GM19023 (cell line): ENCODE results near the gene TBC1D17.
A peak's percentile ranks its signal among the peaks of the same experiment; 100 is the strongest.

Experiments
- ATAC-seq: cut with Tn5 transposase; IDR thresholded peaks from one replicate; pipeline ENCODE4 v1.9.1; 2021; ENCODE audit warnings: mild to moderate bottlenecking, moderate library complexity; ENCODE audit not compliant: unreplicated experiment

TBC1D17 gene

DNA sequence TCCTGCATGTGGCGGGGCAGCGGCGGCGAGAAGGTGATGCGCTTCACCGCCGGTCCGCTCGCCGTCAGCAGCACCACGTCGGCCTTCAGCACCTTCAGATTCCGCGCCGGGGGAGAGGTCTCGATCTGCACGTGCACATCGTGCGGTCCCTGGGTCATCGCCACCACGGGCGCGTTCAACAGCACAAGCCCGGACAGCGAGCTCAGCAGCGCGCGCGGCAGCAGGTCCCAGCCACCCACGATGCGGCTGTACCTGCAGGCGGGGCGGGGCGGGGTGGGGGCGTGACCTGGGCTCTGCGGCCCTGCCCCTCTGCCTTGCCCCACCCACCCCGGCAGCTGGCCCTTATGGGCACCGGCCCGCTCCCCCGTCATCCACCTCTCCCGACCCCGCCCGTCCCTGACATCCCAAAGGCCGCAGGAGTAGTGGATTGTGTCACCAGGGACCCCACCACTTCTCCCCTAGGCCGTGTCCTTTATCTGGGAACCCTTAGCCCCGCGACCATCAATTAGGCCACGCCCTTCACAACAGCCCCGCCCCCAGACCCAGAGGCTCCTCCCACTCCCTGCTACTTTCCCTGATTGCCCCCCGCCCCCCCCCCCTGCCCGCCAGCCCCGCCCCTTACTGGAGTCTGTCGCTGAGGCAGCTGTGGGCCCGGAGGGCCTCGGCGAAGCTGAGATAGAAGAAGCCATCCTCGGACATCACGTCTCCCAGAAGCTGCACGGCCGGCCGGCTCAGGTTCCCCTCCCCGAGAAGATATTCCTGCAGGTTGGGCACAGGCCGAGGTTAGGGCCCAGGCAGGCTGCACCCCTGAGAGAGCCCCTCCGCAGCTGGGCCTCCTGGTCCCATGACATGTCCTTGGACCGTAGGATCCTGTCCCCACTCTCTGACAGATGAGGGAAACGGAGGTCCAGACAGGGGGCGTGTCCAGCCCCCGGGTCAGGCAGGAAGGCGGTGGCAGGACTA, 13.1 kb downstream of the TBC1D17 start:
- no peak for ATAC-seq

DNA sequence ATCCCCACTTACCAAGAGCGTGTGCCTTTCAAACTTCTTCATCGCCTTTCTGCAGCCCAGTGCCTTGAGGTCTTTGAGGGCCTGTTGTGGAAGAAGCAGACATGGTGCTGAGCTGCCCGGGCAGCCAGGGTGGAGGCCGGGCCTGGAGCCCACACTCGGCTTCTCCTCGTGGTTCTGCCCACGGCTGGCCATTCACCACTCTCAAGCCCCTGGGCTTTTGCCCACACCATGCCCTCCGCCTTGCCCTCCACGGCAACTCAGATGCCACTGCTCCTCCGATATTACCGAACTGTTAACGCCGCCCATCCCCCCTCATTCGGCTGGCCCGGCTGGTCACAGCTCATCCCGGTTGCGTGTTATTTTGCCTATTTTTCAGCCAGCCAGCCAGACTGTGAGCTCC, 13.9 kb downstream of the TBC1D17 start:
- ATAC-seq = no peak

DNA sequence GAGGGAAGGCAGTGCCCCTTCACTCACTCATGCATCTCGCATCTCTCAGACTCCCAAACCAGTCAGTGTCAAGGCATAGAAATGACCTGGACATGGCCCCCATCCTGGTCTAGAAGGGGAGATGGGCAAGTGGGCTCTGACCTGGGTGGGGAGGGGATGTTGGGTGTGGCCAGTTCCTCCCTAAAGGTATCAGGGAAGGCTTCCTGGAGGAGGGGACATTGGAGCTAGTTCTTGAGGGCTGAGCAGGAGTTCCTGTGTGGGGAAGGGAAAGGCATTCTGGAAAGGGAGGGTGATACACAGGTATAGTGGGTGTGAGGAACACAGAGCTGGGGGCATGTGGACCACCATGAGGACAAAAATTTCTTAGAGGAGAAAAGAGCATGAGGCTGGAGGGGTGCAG, 15.2 kb downstream of the TBC1D17 start:
- ATAC-seq = no peak

DNA sequence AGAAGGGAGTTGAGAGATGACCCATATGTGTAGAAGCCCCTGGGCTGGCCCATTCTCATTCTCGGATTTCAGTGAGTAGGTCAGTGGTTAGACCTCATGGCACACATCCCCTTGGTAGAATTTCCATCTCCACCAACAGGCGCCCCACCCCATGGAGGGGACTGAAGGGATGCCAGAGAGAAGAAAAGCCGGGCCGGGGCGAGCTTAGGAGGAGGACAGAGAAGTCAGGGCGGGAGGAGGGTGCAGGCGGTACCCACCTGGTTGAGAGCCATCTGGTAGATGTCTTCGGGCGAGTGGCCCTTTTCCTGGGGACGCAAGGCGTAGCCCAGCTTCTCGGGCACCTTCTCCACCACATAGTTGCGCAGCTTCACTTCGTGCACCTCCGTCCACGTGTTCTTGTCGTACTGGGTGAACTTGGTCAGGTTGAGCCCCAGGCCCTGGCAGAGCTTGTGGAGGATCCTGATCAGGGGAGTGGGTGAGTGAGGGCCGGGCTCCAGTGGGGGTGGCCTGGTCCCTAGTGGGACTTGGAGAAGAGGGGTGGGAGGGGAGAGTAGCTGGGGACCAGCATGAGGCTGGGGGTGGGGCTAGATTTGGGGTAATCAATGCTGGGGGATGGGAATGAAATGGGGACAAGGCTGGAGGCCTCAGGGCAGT, 16.6 kb downstream of the TBC1D17 start:
- no peak for ATAC-seq

DNA sequence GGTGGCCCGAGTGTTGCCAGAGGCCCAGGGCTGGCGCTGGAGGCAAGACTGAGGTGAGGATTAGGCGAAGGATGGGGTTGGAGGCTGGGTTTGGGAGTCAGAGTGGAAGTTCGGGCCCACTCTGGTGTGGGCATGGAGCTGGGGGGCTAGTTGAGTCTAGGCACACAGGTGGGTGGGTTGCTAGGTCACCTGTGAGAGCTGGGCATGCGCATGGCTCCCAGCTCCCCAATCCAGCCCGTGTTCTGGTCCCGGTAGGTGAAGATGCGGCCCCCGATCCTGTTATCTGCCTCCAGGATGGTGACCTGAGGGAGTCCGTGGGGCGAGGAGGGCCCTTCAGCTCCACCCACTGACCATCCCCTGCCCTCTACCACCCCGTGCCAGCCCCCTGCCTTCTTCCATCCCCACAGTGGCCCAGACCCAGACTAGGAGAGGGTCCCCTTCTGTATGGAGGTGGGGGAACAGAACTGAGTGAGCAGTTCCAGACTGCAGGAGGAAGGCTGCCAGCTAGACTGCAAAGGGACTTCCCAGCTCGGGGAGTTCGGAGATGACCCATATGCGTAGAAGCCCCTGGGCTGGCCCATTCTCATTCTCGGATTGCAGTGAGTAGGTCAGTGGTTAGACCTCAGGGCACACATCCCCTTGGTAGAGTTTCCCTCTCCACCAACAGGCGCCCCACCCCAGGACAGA, 17.5 kb downstream of the TBC1D17 start:
- no peak for ATAC-seq

DNA sequence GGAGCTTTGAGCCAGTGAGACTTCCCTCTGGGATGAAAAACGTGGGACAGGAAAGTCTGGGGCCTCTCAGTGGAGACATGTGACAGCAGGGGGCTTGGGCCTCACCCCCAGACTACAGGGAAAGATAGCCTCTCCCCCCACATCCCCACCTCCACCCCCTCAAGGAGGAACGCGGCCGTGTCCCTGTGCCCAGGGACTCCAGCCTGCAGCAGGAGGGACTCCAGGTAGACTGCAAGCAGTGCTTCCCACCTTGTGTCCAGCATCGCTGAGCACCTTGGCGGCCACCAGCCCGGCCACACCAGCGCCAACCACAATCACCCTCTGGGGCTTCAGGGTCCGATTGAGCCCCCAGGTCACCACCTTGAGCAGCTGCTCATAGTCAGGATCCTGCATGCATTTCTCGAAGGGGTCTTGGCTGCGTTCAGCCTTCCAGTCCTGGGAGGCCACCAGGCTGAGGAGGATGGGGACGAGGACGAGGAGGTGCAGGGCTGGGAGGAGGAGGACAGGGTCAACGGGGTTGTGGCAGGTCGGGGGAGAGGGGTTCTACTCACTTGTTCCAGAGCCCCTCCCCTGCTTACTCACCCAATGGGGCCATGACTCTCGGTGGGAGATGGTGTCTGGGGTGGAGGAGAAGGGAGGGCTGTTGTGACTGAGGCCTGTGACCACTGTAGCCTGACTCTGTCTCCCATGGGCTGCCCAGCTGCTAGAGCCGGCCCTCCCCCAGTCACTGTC, 18.2 kb downstream of the TBC1D17 start:
- ATAC-seq = no peak

DNA sequence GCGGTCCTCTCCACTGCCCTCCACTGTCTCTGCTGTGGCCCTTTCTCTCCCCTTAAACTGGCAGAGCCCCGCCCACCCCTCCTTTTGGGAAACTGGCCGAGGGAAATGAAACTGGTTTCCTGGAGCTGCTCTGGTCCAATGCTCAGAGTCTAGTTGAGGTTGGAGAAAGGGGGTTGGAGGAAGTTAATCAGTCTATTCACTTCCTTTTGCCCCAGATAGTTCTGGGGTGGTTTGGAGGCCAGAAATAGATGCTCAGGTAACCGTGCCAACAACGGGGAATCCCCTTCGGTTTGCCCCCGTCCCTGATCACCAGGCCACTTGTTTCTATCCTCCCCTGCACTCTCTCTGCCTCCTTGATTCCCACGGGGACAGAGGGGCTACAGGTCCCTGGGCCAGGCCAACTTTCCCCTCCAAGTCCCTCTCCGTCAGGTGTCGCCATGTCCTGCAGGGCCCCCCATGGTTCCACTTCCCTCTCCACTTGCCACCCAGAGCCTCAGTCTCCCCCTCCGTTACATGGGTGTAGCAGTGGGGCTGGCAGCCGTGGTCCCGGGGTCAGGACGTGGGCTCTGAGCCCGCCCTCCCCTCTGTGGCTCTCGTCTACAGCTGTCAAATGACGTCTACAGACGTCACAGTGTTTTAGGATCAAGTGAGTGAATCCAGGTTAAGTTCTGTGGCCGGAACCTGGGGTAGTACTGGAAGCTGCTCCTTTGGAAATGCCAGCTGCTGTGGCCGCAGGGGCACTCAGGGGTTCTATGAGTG, 19.5 kb downstream of the TBC1D17 start, which contains the start of gene IL4I1:
Gene IL4I1, minus strand, starts transcription at position 25 of the 759 bp plus-strand sequence. CDS start 727 bp downstream, outside the sequence.
- peak; percentile 46 for ATAC-seq

DNA sequence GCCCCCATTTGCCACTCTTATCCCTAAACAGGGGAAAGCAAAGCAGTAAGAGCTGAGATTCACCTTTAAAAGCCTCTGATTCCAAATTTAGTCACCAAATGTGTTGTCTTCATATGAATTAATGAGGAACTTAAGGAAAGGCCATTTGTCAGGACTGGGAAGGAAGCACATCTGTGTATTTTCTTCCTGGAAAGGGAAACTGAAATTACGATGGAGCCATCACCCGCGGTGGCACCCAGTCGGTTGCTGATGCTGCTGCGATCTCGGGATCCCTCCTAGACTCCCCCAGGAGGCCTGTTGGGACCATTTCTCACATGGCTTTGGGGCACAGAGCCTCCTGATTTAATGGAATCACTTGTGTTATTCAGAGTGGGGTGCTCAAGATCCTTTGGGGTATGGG, 26.6 kb downstream of the TBC1D17 start:
- ATAC-seq = no peak

DNA sequence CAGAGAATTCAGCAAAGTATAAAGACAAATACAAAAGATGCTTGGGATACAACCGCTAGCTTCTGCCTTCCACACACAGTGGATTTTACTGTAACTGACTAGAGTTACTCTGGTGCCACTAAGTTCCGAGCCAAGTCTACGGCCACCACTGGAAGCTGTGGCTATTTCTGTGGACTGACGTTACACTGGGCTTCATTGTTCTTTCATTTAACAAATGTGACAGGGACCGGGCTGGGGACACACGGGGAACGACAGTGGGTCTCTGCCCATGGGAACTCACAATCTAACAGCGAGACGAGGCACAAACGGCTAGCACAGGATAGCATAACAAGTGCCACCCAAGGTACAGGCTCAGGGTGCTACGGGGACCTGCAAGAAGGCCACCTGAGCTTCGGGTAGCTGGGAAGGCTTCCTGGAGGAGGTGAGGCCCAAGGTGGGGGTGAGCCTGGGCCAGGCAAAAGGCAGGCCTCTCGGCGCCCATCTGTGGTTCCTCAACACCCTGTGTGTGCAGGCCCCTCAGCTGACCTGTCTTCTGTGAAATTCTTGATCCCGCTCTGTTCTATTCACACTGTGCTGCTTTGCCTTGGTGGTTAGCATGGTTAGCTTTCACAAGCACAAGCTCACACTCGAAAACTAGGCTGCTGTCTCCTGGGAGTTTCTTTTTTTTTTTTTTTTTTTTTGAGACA, 29.5 kb downstream of the TBC1D17 start:
- ATAC-seq = no peak

DNA sequence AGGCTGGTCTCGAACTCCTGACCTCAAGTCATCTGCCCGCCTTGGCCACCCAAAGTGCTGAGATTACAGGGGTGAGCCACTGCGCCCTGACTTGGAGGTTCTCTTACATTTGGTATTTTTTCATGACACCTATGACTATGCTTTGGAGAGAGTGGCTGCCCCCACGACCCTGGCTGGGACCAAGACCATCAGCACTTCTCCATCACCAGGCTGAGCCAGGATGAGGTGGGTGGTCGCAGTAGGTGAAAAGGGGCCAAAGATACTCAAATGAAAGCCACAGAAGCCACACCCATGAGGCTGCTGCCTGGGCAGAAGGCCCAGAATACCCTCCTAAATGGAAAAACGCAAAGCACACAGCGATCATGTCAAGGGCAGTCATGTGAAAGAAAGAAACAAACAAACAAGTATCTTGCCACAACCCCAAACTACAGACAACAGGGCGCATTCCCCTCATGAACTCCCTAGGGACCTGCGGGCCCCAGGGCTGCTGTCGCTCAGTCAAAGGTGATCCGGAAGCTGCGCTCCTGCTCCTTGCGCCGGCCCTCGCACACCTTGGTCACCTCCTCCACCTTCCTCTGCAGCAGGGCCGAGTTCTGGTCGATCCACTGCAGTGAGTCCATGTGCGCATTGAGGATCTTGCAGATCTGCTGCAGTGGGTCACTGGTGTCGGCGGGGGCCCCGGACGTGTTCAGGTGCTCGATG, 30.4 kb downstream of the TBC1D17 start:
- ATAC-seq = no peak

DNA sequence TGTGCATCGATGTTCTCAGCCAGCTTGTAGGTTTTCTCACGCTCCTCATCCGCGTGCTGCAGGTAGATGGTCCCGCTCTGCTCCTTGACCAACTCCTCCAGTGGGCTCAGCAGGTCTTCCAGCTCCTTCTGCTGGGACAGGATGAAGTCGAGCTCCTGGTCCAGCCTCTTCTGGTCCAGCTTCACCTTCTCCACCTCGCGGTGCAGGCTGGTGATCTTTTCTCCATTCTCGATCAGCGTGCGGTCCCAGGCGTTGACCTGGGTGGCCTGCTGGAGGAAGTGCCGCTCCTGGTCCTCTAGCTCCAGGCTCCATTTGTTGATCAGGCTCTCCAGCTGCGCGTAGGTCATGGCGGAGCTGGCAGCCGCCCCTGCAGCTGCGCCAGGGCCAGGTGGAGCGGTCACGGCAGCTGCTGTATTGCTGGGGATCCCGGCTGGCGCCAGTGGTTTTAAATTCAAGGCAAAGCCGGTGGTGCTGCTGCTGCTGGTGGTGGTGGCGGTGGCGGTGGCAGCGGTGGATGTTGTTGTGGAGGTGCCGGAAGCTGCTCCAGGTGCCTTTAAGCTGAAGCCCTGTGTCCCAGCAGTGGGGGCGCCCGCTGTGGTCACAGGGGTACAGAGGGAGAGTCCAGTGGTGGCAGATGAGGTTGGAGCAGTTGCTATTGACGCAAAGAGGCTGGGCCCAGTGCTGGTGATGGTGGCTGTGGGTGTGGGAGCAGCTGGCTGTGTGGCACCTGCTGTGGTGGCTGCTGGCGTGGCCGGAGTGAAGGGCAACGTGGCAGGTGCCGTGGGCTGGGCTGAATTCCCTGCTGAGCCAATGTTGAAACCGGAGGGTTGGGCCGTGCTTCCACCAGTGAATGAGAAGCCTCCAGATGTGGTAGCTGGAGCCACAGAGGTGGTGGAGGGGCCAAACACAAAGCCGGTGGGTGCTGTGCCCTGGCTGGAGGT, 31.2 kb downstream of the TBC1D17 start:
- ATAC-seq = no peak

DNA sequence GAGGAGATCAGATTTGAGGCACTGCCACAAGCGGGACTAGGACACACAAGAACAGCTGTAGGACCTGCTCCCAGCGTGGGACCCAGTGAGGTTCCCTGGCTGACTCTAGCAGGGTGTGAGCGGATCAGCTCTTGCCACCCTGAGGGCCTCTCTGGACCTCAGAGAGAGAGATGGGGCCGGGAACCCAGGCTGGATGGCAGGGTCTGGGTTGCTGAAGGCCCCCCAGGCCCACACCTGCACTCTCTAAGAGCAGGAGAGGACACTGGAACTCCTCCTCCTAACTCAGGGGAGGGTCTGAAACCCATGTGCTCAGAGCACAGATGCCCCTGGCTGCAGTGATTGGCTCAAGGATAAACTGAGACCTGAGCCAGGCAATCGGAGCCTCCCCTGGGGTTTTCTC, 32.7 kb downstream of the TBC1D17 start:
- no peak for ATAC-seq

DNA sequence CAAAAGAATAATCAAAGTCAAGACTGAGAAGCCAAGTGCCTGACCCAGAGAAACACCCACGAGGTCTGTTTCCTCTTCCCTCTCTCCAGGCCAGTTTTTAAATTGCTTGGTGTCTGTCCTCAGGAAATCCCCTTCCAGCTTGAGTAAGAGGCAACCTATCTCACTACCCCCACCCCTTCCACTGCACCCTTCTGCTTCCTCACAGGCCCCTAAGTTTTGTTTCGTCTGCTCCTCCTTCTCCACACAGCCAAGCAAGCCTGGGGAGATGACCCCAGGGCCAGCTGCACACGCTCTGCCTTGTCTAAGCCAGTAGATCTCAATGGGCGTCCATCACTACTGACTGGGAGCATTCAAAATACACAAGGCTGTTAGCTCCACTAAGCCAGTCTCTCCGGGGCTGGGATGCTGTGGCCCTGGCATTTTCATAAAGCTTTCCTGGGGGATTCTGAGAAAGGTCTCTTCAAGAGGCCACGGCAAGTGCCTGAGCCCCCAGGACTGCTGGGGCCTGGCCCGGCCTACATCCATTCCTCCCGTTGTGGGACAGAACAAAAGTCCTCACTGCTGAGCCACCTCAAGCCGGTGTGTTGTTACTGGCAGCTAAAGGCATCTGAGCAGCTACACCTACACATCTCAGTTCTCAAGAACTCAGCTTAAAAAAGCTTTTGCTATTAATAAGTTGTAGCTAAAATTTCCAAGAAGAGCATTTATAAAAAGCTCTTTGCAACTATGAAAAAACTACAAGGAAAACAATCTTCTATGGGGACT, 34.1 kb downstream of the TBC1D17 start:
- ATAC-seq = peak; percentile 45

DNA sequence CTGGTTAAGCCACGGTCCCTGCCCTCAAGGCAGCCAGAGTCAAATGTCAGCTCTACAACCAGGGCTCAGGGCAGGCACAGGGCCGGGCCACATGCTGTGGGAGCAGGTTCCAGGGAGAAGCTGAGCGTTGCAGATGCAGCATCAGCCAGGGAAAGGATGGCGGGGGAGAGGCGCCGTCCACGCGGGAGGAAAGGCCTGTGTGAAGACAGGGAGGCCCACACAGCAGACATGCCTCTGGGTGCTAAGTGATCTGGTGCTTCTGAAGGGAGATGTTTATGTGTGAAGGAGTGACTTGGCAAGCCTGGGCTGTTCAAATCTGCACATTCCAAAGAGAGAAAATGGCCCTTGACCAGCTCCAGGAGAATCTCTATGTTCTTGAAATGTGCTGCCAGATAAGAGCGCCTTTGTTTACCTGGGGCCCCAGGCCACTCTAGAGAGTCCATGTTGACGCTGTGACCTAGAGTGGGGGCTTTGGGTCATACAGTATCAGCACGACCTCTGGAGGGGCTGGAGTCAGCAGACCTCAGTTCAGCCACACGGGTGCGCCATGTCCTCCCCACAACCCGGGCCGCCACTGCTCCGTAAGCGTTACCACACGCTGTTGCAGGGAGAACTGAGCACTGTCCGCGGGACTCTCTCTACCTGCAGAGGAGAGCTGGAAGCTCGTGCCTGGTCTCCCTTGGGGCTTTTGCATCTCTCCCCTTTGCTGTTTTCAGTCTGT, 35.6 kb downstream of the TBC1D17 start:
- no peak for ATAC-seq

DNA sequence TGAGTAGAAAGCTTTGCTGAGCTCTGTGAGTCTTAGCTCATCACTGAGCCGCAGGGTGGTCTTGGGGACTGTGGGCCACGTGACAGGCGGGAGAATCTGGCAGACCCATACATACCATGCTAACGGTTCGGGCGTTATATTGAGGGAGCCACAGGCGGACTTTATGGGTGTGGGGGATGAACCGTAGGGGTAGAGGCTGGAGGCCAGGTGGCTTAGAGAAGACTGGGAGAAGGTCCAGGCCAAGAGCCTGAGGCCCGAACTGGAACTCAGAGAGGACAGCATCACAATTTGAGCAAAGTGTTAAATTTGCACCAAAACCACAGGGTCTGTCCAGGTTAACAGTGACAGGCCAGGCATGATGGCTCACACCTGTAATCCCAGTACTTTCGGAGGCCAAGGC, 36.2 kb downstream of the TBC1D17 start:
- ATAC-seq = no peak

DNA sequence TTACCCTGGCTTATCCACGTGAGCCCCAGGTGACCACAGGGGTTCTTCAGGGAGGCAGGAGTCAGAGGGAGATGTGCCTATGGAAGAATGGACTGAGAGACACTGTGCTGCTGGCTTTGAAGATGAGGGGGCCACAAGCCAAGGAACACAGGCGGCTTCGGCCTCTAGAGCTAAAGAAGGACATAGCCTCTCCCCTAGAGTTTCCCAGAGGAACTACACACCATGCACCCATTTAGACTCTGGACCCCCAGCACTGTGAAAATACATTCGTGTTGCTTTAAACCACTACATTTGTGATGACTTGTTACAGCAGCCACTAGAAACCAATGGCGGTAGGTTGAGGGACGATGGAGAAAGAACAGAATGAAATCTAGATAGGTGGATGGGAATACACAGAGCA, 37.8 kb downstream of the TBC1D17 start:
- no peak for ATAC-seq
